Stomach (tissue), 4 donors: ENCODE measurements around the gene OR4F6.

Experiments used
- POLR2A ChIP-seq, 4 donors: fragments of 450-650 bp; IDR thresholded peaks; one replicate each; pipeline ENCODE4 v1.6.1; 2016; ENCODE audit warnings: antibody characterized with exemption in 4 of 4, control low read depth in 2 of 4, mild to moderate bottlenecking in 1 of 4, moderate library complexity in 1 of 4
- TF ChIP-seq, protein P1 (sequence below), 7 experiments: fragments of 450-650 bp in 4 of 7; fragments of 200-600 bp in 3 of 7; sonication (generic) in 3 of 7; IDR thresholded peaks; one replicate each; pipeline ENCODE4 v1.5.1; 2016 to 2019; ENCODE audit warnings: antibody characterized with exemption in 7 of 7, control low read depth in 2 of 7, mild to moderate bottlenecking in 1 of 7

DNA sequence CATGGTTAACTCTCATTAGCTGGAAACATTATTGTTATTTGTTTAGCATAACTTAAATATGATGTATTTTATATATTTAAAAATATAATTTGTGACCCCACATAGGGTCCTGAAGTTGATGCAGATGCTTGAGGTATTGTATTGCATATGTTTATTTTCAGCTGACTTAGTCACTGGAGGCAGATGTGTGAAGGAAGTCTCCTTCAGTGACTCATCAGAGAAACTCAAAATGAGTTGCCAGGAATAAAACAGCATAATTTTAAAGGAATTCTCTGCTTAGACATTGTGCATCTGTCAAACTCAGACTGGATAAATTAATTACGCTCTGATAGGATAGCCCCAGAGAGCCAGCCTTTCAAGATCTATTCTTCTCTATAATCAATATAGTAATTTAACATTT is 7.9 kb upstream of the OR4F6 start:
- TF ChIP-seq, protein P1, sequence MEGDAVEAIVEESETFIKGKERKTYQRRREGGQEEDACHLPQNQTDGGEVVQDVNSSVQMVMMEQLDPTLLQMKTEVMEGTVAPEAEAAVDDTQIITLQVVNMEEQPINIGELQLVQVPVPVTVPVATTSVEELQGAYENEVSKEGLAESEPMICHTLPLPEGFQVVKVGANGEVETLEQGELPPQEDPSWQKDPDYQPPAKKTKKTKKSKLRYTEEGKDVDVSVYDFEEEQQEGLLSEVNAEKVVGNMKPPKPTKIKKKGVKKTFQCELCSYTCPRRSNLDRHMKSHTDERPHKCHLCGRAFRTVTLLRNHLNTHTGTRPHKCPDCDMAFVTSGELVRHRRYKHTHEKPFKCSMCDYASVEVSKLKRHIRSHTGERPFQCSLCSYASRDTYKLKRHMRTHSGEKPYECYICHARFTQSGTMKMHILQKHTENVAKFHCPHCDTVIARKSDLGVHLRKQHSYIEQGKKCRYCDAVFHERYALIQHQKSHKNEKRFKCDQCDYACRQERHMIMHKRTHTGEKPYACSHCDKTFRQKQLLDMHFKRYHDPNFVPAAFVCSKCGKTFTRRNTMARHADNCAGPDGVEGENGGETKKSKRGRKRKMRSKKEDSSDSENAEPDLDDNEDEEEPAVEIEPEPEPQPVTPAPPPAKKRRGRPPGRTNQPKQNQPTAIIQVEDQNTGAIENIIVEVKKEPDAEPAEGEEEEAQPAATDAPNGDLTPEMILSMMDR (IDR thresholded peaks at IDR 0.05): no peak
- no peak for TF ChIP-seq POLR2A (IDR thresholded peaks at IDR 0.05)
